Astrocyte (in vitro differentiated cells and primary cell): ENCODE results near the gene WDR59. TPM values are rescaled to one million over a fixed set of nuclear protein-coding genes. Genes with fewer than 3 reads are reported as not detected.

Source experiments
- DNase-seq: peaks from one replicate; pipeline ENCODE4 v3.0.0-alpha.2; 2010; ENCODE audit warnings: low read depth
- FAIRE-seq: peaks from 2 replicates; lab custom pipeline; 2011; peaks lifted over from hg19 to GRCh38; lab: Jason Lieb, UNC
- H2AFZ ChIP-seq: 2 replicates; pipeline ENCODE4 v1.6.0; 2012; ENCODE audit warnings: low read depth, low read length, inconsistent platforms
- H3K27ac ChIP-seq: 2 replicates; pipeline ENCODE4 v1.5.1; 2011; ENCODE audit warnings: low read depth, low read length, inconsistent platforms
- H3K27me3 ChIP-seq: 2 replicates; pipeline ENCODE4 v1.6.0; 2011; ENCODE audit warnings: low read length, inconsistent platforms; ENCODE audit not compliant: insufficient read depth
- H3K36me3 ChIP-seq: 2 replicates; pipeline ENCODE4 v1.5.1; 2011; ENCODE audit warnings: low read length, inconsistent platforms; ENCODE audit not compliant: insufficient read depth
- H3K4me1 ChIP-seq: 2 replicates; pipeline ENCODE4 v1.5.1; 2011; ENCODE audit warnings: low read length, inconsistent platforms; ENCODE audit not compliant: insufficient read depth
- H3K4me2 ChIP-seq: 2 replicates; pipeline ENCODE4 v1.6.0; 2012; ENCODE audit warnings: low read length, inconsistent platforms
- H3K4me3 ChIP-seq: 2 replicates; pipeline ENCODE4 v1.5.1; 2011; ENCODE audit warnings: low read depth, mild to moderate bottlenecking, low read length, inconsistent platforms; ENCODE audit not compliant: insufficient read depth
- H3K79me2 ChIP-seq: 2 replicates; pipeline ENCODE4 v1.6.0; 2012; ENCODE audit warnings: mild to moderate bottlenecking, low read length, inconsistent platforms; ENCODE audit not compliant: insufficient read depth
- H3K9ac ChIP-seq: 2 replicates; pipeline ENCODE4 v1.6.0; 2012; ENCODE audit warnings: mild to moderate bottlenecking, low read length, inconsistent platforms
- H3K9me3 ChIP-seq: 2 replicates; pipeline ENCODE4 v1.5.1; 2012; ENCODE audit warnings: low read depth, mild to moderate bottlenecking, low read length, inconsistent platforms; ENCODE audit not compliant: insufficient read depth
- H4K20me1 ChIP-seq: 2 replicates; pipeline ENCODE4 v1.6.0; 2012; ENCODE audit warnings: low read length, inconsistent platforms; ENCODE audit not compliant: insufficient read depth
- H3K27ac Mint-ChIP-seq: one replicate; pipeline ENCODE4 v1.8.0; 2021; ENCODE audit warnings: mild to moderate bottlenecking, mixed read lengths; ENCODE audit not compliant: unreplicated experiment
- H3K27me3 Mint-ChIP-seq: one replicate; pipeline ENCODE4 v1.8.0; 2021; ENCODE audit warnings: low read depth, mixed read lengths; ENCODE audit not compliant: unreplicated experiment
- H3K36me3 Mint-ChIP-seq: one replicate; pipeline ENCODE4 v1.8.0; 2021; ENCODE audit warnings: low read depth, mixed read lengths; ENCODE audit not compliant: unreplicated experiment
- H3K4me1 Mint-ChIP-seq: one replicate; pipeline ENCODE4 v1.8.0; 2021; ENCODE audit warnings: low read depth, mixed read lengths; ENCODE audit not compliant: unreplicated experiment
- H3K4me3 Mint-ChIP-seq: one replicate; pipeline ENCODE4 v1.8.0; 2021; ENCODE audit warnings: mild to moderate bottlenecking, moderate library complexity, mixed read lengths; ENCODE audit not compliant: unreplicated experiment
- H3K9me3 Mint-ChIP-seq: one replicate; pipeline ENCODE4 v1.8.0; 2021; ENCODE audit warnings: mild to moderate bottlenecking, mixed read lengths; ENCODE audit not compliant: unreplicated experiment
- CTCF ChIP-seq: IDR thresholded peaks from 2 replicates; pipeline ENCODE4 v1.5.1; 2011; ENCODE audit warnings: low read depth, mild to moderate bottlenecking, inconsistent platforms, low read length, moderate library complexity; ENCODE audit not compliant: insufficient read depth
- EZH2 ChIP-seq: IDR thresholded peaks from 2 replicates; pipeline ENCODE4 v1.6.1; 2012; ENCODE audit warnings: mild to moderate bottlenecking, low read length, inconsistent platforms; ENCODE audit not compliant: insufficient read depth
- total RNA-seq: library from RNA; stranded (reverse); gene quantifications from 2 replicates; pipeline ENCODE4 v1.2.1, GENCODE V29; 2021

Gene WDR59
- total RNA-seq, 1 donor from 2014 or later = 63.8 TPM

DNA sequence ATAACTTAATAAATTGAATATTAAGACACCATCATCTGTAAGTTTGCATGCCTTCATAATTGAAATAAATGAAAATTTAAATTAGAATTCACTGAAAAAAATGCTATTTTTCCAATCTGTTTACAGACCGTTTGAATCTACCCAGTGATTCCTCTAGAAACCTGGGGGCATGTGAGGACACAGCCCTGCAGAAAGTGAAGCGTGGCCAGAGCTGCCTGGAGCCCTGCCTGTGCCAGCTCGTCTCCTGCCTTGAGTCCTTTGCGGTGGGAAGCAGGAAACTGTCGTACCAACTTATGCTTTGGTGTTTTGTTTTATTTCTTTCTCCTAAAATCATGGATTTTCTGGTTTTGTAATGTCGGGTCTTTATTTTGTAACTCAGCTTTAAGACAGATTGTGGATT lies 142.5 kb downstream of the WDR59 start:
- Mint-ChIP-seq H3K36me3 (no peaks in the 10 kb centered on the region), H3K27me3 (peaks cover 4% of the 10 kb centered on the region), H3K4me3 (no peak overlapping the region), H3K9me3 (no peaks in the 10 kb centered on the region), H3K27ac (no peak overlapping the region), H3K4me1 (peaks cover 7% of the 10 kb centered on the region)
- TF ChIP-seq CTCF (no peak), EZH2 (no peak)
- no peak for DNase-seq
- H3K27me3 ChIP-seq = no peaks in the 10 kb centered on the region
- no peaks in the 10 kb centered on the region for H3K79me2 ChIP-seq
- no peak overlapping the region for H3K4me3 ChIP-seq
- no peak overlapping the region for H3K9ac ChIP-seq
- H2AFZ ChIP-seq = no peak overlapping the region
- H3K36me3 ChIP-seq = no peaks in the 10 kb centered on the region
- no peak for FAIRE-seq
- no peaks in the 10 kb centered on the region for H4K20me1 ChIP-seq
- H3K9me3 ChIP-seq = no peaks in the 10 kb centered on the region
- H3K4me2 ChIP-seq = no peak overlapping the region
- H3K27ac ChIP-seq = no peak overlapping the region
- H3K4me1 ChIP-seq = no peaks in the 10 kb centered on the region

- FAIRE-seq = no peak
- Histone ChIP-seq H3K36me3 (no peaks in the 10 kb centered on the region), H3K4me3 (no peak overlapping the region), H3K9me3 (no peaks in the 10 kb centered on the region), H2AFZ (no peak overlapping the region), H3K27ac (no peak overlapping the region), H3K79me2 (no peaks in the 10 kb centered on the region), H3K9ac (no peak overlapping the region), H3K4me2 (no peak overlapping the region), H4K20me1 (no peaks in the 10 kb centered on the region), H3K27me3 (no peaks in the 10 kb centered on the region), H3K4me1 (no peaks in the 10 kb centered on the region)
- Mint-ChIP-seq H3K9me3 (no peaks in the 10 kb centered on the region), H3K27ac (no peak overlapping the region), H3K36me3 (no peaks in the 10 kb centered on the region), H3K27me3 (peaks cover 4% of the 10 kb centered on the region), H3K4me3 (no peak overlapping the region), H3K4me1 (peaks cover 10% of the 10 kb centered on the region)
- TF ChIP-seq CTCF = no peak
- no peak for DNase-seq
Measured at GRCh38 chr16:74841904-74842303, 143.0 kb downstream of the WDR59 start.

GRCh38 chr16:74841469-74841868 lies 143.5 kb downstream of the WDR59 start:
- Histone ChIP-seq H3K9ac (no peak overlapping the region), H3K4me3 (no peak overlapping the region), H3K27me3 (no peaks in the 10 kb centered on the region), H4K20me1 (no peaks in the 10 kb centered on the region), H3K4me1 (no peaks in the 10 kb centered on the region), H3K79me2 (no peaks in the 10 kb centered on the region), H2AFZ (no peak overlapping the region), H3K4me2 (no peak overlapping the region), H3K9me3 (no peaks in the 10 kb centered on the region), H3K36me3 (no peaks in the 10 kb centered on the region), H3K27ac (no peak overlapping the region)
- TF ChIP-seq EZH2 (no peak), CTCF (no peak)
- H3K36me3 Mint-ChIP-seq = no peaks in the 10 kb centered on the region
- H3K9me3 Mint-ChIP-seq = no peaks in the 10 kb centered on the region
- H3K4me3 Mint-ChIP-seq = no peak overlapping the region
- no peak overlapping the region for H3K27ac Mint-ChIP-seq
- peaks cover 12% of the 10 kb centered on the region for H3K4me1 Mint-ChIP-seq
- no peak for DNase-seq
- H3K27me3 Mint-ChIP-seq = peaks cover 4% of the 10 kb centered on the region
- FAIRE-seq = no peak
